Stimulated activated naive CD8-positive, alpha-beta T cell treated with anti-CD3 and anti-CD28 coated beads, Interleukin-15, Interleukin-2, amounts not matched to agents 100 ng/mL and 50 ng/mL, for 24 hours (primary cell): ENCODE measurements around the gene SSTR5.

Source experiments
- H3K27ac Mint-ChIP-seq: one replicate; pipeline ENCODE4 v1.8.0; 2021; ENCODE audit warnings: mild to moderate bottlenecking, mixed read lengths
- H3K27me3 Mint-ChIP-seq: one replicate; pipeline ENCODE4 v1.8.0; 2021; ENCODE audit warnings: mixed read lengths
- H3K36me3 Mint-ChIP-seq: one replicate; pipeline ENCODE4 v1.8.0; 2021; ENCODE audit warnings: low read depth, mixed read lengths
- H3K4me1 Mint-ChIP-seq: one replicate; pipeline ENCODE4 v1.8.0; 2021; ENCODE audit warnings: low read depth, mixed read lengths
- H3K4me3 Mint-ChIP-seq: one replicate; pipeline ENCODE4 v1.8.0; 2021; ENCODE audit warnings: mild to moderate bottlenecking, mixed read lengths
- H3K9me3 Mint-ChIP-seq: one replicate; pipeline ENCODE4 v1.8.0; 2021; ENCODE audit warnings: mixed read lengths

Gene SSTR5

GRCh38 chr16:1035066-1035415 is 37.5 kb upstream of the SSTR5 start:
- no peaks in the 10 kb centered on the region for H3K4me1 Mint-ChIP-seq
- H3K36me3 Mint-ChIP-seq, result no peaks in the 10 kb centered on the region
- H3K27ac Mint-ChIP-seq, result no peak overlapping the region
- H3K4me3 Mint-ChIP-seq, result no peak overlapping the region
- H3K27me3 Mint-ChIP-seq, result no peaks in the 10 kb centered on the region
- H3K9me3 Mint-ChIP-seq, result no peaks in the 10 kb centered on the region

DNA sequence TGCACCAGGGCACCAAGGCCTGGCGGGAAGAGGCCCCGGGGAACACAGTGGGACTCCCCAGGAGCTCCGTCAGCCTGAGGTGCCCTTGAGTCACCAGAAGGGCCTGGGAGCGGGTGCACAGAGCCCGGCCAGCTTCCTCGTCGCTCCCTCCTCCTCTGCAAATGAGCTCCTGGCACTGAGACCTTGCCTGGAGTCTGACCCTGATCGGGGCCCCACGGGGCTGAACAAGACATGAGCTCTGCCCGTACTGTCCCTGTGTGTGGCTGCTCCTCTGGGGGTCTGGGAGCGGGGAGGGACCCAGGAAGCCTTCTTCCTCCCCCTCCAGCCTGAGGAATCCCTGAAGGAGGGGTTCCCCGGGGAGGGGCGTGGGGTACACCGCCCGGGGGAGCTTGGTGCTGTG is 36.4 kb upstream of the SSTR5 start:
- Mint-ChIP-seq H3K9me3 (no peaks in the 10 kb centered on the region), H3K4me3 (no peak overlapping the region), H3K27ac (no peak overlapping the region), H3K27me3 (no peaks in the 10 kb centered on the region), H3K36me3 (no peaks in the 10 kb centered on the region), H3K4me1 (no peaks in the 10 kb centered on the region)

DNA sequence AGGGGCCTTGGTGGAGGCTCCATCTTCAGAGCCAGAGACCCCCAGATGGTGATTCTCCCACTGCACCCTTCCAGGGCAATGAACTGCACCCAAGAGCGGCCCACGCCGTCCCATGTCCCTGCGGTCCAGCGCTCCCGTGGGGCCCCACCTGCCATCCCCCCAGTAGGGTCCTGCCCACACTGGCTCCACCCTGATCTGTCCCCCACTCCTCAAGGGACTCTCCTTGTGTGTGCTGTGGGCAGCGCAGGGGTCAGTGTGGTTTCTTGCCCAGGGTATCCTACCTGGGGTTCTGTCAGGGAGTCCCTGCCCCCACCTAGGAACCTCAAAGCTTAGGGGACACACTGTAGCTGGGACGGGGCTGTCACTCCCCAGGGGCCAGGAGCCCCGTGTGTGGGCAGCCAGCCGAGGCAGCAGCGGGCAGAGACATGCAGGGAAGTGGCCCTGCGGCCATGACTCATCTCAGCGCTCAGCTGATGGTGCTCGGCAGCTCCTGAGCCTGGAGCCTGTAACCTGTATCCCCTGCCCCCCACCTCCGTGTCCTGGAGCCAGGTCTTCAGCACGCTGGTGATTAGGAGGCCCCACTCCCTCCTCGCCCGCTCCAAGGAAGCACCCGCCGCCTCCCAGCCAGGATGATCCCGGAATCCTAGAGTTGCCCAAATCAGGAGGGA is 35.7 kb upstream of the SSTR5 start:
- Mint-ChIP-seq H3K27me3 (no peaks in the 10 kb centered on the region), H3K9me3 (no peaks in the 10 kb centered on the region), H3K4me1 (no peaks in the 10 kb centered on the region), H3K27ac (no peak overlapping the region), H3K36me3 (no peaks in the 10 kb centered on the region), H3K4me3 (no peak overlapping the region)

GRCh38 chr16:1037394-1038257 is 34.9 kb upstream of the SSTR5 start:
- Mint-ChIP-seq H3K4me3 (no peak overlapping the region), H3K27ac (no peak overlapping the region), H3K9me3 (no peaks in the 10 kb centered on the region), H3K27me3 (no peaks in the 10 kb centered on the region), H3K36me3 (no peaks in the 10 kb centered on the region), H3K4me1 (no peaks in the 10 kb centered on the region)

- Mint-ChIP-seq H3K4me1 (no peaks in the 10 kb centered on the region), H3K36me3 (no peaks in the 10 kb centered on the region), H3K4me3 (no peak overlapping the region), H3K9me3 (no peaks in the 10 kb centered on the region), H3K27ac (no peak overlapping the region), H3K27me3 (no peaks in the 10 kb centered on the region)
These were observed 33.6 kb upstream of the SSTR5 start for GRCh38 chr16:1038932-1039331.

DNA sequence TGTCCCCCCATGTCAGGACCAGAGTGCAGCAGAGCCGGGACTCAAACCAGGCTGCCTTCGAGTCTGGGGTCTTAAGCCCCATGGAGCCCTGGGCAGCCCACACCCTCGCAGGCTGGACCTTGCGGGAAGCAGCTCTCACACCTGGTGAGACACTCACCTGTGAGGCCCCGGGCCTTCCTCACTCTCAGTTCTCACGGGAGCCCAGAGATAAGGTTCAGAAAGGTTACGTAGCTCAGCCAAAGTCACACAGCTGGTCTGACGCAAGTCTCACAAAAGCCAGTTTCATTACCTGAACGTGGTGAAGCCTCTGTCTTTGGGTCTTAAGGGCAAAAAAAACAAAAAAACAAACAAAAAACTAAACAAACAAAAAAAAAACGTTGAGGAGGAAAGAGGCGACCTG is 32.8 kb upstream of the SSTR5 start:
- Mint-ChIP-seq H3K27me3 (no peaks in the 10 kb centered on the region), H3K27ac (no peak overlapping the region), H3K4me1 (no peaks in the 10 kb centered on the region), H3K36me3 (no peaks in the 10 kb centered on the region), H3K4me3 (no peak overlapping the region), H3K9me3 (no peaks in the 10 kb centered on the region)

GRCh38 chr16:1040346-1040745 is 32.2 kb upstream of the SSTR5 start:
- H3K9me3 Mint-ChIP-seq, result no peaks in the 10 kb centered on the region
- no peak overlapping the region for H3K4me3 Mint-ChIP-seq
- H3K27me3 Mint-ChIP-seq, result no peaks in the 10 kb centered on the region
- H3K4me1 Mint-ChIP-seq, result no peaks in the 10 kb centered on the region
- H3K27ac Mint-ChIP-seq, result no peak overlapping the region
- H3K36me3 Mint-ChIP-seq, result no peaks in the 10 kb centered on the region

DNA sequence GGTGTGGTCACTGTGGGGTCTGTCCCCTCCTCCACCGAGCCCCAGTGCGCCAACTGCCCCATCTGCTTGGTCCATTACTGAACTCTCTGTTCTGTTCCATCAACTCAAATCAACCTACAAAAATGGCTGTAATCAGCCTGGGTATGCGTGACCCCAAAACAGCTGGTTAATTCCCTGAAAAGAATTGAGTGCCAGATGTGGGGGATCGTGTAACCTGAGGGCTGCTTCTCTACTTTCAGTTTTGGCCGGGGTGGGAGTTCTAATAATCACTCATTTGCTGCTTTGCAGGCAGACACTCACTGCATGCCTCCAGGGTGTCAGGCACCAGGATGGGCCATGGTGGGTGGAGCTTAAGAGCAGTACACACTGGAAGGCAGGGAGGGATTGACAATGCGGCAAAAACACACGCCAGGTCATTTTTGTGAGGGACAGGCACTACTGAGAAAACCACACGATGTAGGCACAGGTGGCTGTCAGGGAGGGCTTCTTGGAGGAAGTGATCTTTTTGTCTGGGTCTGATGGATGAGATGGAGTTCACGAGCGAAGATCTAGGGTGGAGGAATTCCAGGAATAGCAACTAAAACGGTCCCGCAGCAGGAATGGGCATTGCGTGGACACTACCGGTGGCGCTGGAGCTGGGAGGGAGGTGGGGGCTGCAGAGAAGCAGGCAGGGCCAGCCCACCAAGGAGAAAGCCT is 30.4 kb upstream of the SSTR5 start:
- H3K4me3 Mint-ChIP-seq, result no peak overlapping the region
- no peak overlapping the region for H3K27ac Mint-ChIP-seq
- no peaks in the 10 kb centered on the region for H3K36me3 Mint-ChIP-seq
- no peaks in the 10 kb centered on the region for H3K27me3 Mint-ChIP-seq
- no peaks in the 10 kb centered on the region for H3K4me1 Mint-ChIP-seq
- H3K9me3 Mint-ChIP-seq, result no peaks in the 10 kb centered on the region

GRCh38 chr16:1042866-1043265 is 29.7 kb upstream of the SSTR5 start:
- Mint-ChIP-seq H3K4me1 (no peaks in the 10 kb centered on the region), H3K36me3 (no peaks in the 10 kb centered on the region), H3K9me3 (no peaks in the 10 kb centered on the region), H3K4me3 (no peak overlapping the region), H3K27me3 (no peaks in the 10 kb centered on the region), H3K27ac (no peak overlapping the region)

GRCh38 chr16:1043881-1044451 is 28.6 kb upstream of the SSTR5 start:
- Mint-ChIP-seq H3K27me3 (no peaks in the 10 kb centered on the region), H3K4me1 (no peaks in the 10 kb centered on the region), H3K36me3 (no peaks in the 10 kb centered on the region), H3K4me3 (no peak overlapping the region), H3K27ac (no peak overlapping the region), H3K9me3 (no peaks in the 10 kb centered on the region)

DNA sequence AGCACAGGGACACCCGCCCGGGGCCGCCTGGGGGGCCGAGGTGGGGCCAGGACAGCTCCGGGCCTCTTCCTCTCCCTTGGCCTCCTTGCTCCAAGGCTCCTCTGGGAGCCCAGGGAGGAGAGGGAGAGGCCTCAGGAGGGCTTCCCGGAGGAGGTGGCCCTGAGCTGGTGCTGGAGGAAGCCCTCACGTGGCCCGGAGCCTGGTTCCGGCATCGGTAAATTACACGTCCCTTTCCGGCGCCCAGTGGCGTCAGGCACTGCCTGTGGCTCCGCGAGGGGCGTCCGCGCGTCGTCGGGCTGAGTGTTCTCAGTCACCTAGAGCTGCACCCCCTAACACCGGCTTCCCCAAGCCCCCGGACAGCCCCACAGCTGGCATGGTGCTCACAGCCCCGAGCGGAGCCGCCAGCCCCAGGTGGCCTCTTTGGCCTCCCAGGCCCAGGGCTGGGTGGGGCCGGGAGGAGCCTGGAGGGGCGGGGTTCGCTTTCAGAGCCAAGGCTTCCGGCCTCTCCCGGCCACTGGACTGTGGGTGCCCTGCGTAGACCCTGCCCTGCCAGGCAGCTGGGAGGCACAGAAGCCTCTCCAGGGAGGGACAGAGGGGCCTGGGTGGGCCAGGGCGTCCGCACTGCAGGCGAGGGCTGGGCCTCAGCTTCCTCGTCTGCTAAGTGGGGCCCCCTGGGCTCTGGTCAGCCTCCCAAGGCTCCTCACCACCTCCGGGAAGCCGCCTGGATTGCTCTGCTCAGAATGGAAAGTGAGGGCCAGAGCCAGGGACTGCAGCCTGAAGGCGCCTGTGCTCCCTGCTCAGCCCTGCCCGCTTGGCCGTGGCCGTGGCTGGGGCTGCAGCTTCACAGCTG is 27.9 kb upstream of the SSTR5 start:
- no peak overlapping the region for H3K4me3 Mint-ChIP-seq
- H3K36me3 Mint-ChIP-seq, result no peaks in the 10 kb centered on the region
- H3K4me1 Mint-ChIP-seq, result no peaks in the 10 kb centered on the region
- H3K9me3 Mint-ChIP-seq, result no peaks in the 10 kb centered on the region
- H3K27me3 Mint-ChIP-seq, result no peaks in the 10 kb centered on the region
- H3K27ac Mint-ChIP-seq, result no peak overlapping the region

DNA sequence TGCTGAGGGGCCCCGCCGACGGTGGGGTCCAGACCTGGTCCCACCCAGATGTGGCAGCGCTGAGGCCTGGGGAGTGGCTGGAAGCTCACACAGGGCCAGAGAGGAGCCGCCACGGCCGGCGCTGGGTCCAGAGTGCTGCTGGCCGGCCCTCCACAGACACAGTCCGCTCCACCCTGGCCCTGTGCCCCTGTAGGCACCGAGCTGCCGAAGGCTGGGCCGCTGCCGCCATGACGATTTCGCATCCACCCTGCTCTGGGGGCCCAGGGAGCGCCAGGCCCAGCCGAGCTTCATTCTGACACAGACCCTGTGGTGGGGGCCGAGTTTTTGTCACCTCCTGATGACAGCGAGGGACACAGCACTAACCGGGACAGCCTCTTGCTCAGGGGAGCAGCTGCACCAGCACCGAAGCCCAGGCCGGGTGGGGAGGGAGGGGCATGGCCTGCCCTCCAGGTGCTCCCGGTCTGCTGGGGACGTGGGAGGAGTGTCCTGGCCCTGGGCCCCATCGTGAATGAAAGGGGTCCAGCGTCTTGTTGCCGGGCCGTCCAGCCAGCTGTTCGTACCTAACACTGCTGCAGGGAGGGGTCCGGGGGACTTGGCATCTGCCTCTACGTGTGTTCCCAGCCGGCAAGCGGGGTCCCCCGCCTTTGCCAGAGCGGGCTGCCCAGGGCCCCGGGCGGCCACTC is 27.1 kb upstream of the SSTR5 start:
- H3K27me3 Mint-ChIP-seq, result no peaks in the 10 kb centered on the region
- no peak overlapping the region for H3K4me3 Mint-ChIP-seq
- H3K36me3 Mint-ChIP-seq, result no peaks in the 10 kb centered on the region
- no peaks in the 10 kb centered on the region for H3K9me3 Mint-ChIP-seq
- H3K4me1 Mint-ChIP-seq, result no peaks in the 10 kb centered on the region
- H3K27ac Mint-ChIP-seq, result no peak overlapping the region

GRCh38 chr16:1045993-1046911 is 26.3 kb upstream of the SSTR5 start:
- no peaks in the 10 kb centered on the region for H3K9me3 Mint-ChIP-seq
- H3K4me1 Mint-ChIP-seq, result no peaks in the 10 kb centered on the region
- H3K27me3 Mint-ChIP-seq, result no peaks in the 10 kb centered on the region
- H3K36me3 Mint-ChIP-seq, result no peaks in the 10 kb centered on the region
- no peak overlapping the region for H3K4me3 Mint-ChIP-seq
- no peak overlapping the region for H3K27ac Mint-ChIP-seq
